ENCODE data around the gene SNX18.

DNA sequence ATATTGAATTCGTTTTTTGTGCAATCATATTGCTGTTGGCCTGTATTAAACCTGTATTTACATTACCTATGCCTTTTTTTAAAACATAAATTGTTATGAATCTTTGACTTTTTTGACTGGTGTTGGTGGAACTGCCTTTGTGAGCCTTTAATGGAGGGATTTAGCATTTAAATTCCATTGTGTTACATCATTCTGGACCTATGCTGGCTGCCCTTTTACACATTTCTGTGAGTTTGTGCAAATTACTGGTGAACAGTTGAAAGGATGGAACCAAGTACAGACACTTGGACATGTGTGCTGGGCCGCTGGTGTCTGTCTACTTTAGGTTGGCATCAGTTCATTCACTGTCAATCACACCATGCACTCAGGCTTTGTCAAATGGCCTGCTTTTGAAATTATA, 3.4 kb downstream of the SNX18 start:
- TF ChIP-seq, protein P1, sequence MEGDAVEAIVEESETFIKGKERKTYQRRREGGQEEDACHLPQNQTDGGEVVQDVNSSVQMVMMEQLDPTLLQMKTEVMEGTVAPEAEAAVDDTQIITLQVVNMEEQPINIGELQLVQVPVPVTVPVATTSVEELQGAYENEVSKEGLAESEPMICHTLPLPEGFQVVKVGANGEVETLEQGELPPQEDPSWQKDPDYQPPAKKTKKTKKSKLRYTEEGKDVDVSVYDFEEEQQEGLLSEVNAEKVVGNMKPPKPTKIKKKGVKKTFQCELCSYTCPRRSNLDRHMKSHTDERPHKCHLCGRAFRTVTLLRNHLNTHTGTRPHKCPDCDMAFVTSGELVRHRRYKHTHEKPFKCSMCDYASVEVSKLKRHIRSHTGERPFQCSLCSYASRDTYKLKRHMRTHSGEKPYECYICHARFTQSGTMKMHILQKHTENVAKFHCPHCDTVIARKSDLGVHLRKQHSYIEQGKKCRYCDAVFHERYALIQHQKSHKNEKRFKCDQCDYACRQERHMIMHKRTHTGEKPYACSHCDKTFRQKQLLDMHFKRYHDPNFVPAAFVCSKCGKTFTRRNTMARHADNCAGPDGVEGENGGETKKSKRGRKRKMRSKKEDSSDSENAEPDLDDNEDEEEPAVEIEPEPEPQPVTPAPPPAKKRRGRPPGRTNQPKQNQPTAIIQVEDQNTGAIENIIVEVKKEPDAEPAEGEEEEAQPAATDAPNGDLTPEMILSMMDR (IDR thresholded peaks at IDR 0.05) = no peak
- TF ChIP-seq RAD21 (IDR thresholded peaks at IDR 0.05; ENCODE audit: low read length) (no peak), EP300 (IDR thresholded peaks at IDR 0.05; ENCODE audit: borderline replicate concordance in 1 of 2, low read depth in 1 of 2, low read length in 1 of 2) (no peak), GABPA (IDR thresholded peaks at IDR 0.05; ENCODE audit: low read depth) (no peak), RCOR1 (IDR thresholded peaks at IDR 0.05; ENCODE audit: low read length) (no peak), GATA2 (CRISPR knock-in tag; IDR thresholded peaks at IDR 0.05) (no peak)
